HepG2 (cell line): Measurements from ENCODE around the gene TMEM198. TPM values are rescaled to one million over a fixed set of nuclear protein-coding genes. Genes with fewer than 3 reads are reported as not detected.
A peak's percentile ranks its signal among the peaks of the same experiment; 100 is the strongest.

ENCODE experiments used
- EED ChIP-seq: sonication (generic); formaldehyde crosslinking; IDR thresholded peaks from 2 replicates; pipeline ENCODE4 v1.5.0; 2020; ENCODE audit warnings: mild to moderate bottlenecking, missing genetic modification reagents
- EHMT2 ChIP-seq: fragments of 200-600 bp; sonication (generic); IDR thresholded peaks from 2 replicates; pipeline ENCODE4 v1.7.0; 2017; ENCODE audit warnings: antibody characterized with exemption, low read depth, low read length, borderline replicate concordance
- FOXA3 ChIP-seq: IDR thresholded peaks from 2 replicates; pipeline ENCODE4 v1.6.1; 2016; ENCODE audit warnings: missing genetic modification reagents, missing compliant biosample characterization
- IKZF4 ChIP-seq: sonication (generic); formaldehyde crosslinking; IDR thresholded peaks from 2 replicates; pipeline ENCODE4 v1.5.1; 2020; ENCODE audit warnings: borderline replicate concordance, mild to moderate bottlenecking, low read depth, missing genetic modification reagents; ENCODE audit errors: not compliant biosample characterization
- KDM4B ChIP-seq: sonication (generic); formaldehyde crosslinking; IDR thresholded peaks from 2 replicates; pipeline ENCODE4 v1.4.0; 2020; ENCODE audit warnings: missing genetic modification reagents
- LBX2 ChIP-seq: sonication (generic); formaldehyde crosslinking; IDR thresholded peaks from 2 replicates; pipeline ENCODE4 v1.5.0; 2020; ENCODE audit warnings: missing genetic modification reagents, mild to moderate bottlenecking, borderline replicate concordance
- MYNN ChIP-seq: sonication (generic); formaldehyde crosslinking; IDR thresholded peaks from 2 replicates; pipeline ENCODE4 v1.4.0; 2020; ENCODE audit warnings: mild to moderate bottlenecking, low read depth, missing genetic modification reagents
- TARDBP ChIP-seq: sonication (generic); formaldehyde crosslinking; IDR thresholded peaks from 2 replicates; pipeline ENCODE4 v1.8.0; 2022; ENCODE audit warnings: mild to moderate bottlenecking, missing genetic modification reagents
- TBL1XR1 ChIP-seq: fragments of 150-350 bp; IDR thresholded peaks from 2 replicates; pipeline ENCODE4 v1.6.1; 2014; ENCODE audit warnings: borderline replicate concordance, low read length; ENCODE audit not compliant: partially characterized antibody
- ZC3H13 ChIP-seq: sonication (generic); formaldehyde crosslinking; IDR thresholded peaks from 2 replicates; pipeline ENCODE4 v1.8.1; 2023; ENCODE audit warnings: mild to moderate bottlenecking, missing genetic modification reagents, moderate library complexity
- ZFP37 ChIP-seq: sonication (generic); formaldehyde crosslinking; IDR thresholded peaks from 2 replicates; pipeline ENCODE4 v1.4.0; 2020; ENCODE audit warnings: missing genetic modification reagents, borderline replicate concordance
- ZFP90 ChIP-seq: sonication (generic); formaldehyde crosslinking; IDR thresholded peaks from 2 replicates; pipeline ENCODE4 v1.8.0; 2022; ENCODE audit warnings: missing genetic modification reagents, mild to moderate bottlenecking, inconsistent platforms, borderline replicate concordance
- ZNF143 ChIP-seq: sonication (generic); formaldehyde crosslinking; IDR thresholded peaks from 2 replicates; pipeline ENCODE4 v1.4.0; 2020; ENCODE audit warnings: missing genetic modification reagents
- ZNF160 ChIP-seq: sonication (generic); formaldehyde crosslinking; IDR thresholded peaks from 2 replicates; pipeline ENCODE4 v1.8.0; 2022; ENCODE audit warnings: mild to moderate bottlenecking, inconsistent platforms, missing genetic modification reagents
- ZNF407 ChIP-seq: sonication (generic); formaldehyde crosslinking; IDR thresholded peaks from one replicate; pipeline ENCODE4 v1.5.1; 2020; ENCODE audit warnings: mild to moderate bottlenecking, missing genetic modification reagents; ENCODE audit errors: not compliant biosample characterization
- polyA plus RNA-seq, 8 experiments: library from polyadenylated mRNA; depleted of rRNA in 3 of 8; stranded (reverse) in 7 of 8; unstranded in 1 of 8; fragments of >200 nt; fragmentation: Illumina TruSeq in 4 of 8; extraction: Trizol in 4 of 8; gene quantifications; 2 replicates each; pipeline versions ENCODE4 v1.2.1 to v1.2.3, GENCODE V29; 2011 to 2016; ENCODE audit warnings: low read depth in 4 of 8, missing spikeins in 1 of 8, mixed read lengths in 1 of 8; ENCODE audit not compliant: insufficient read depth in 1 of 8
- total RNA-seq, 5 experiments: library from RNA; depleted of rRNA; stranded (reverse); fragments of >200 nt; fragmentation: Illumina TruSeq; extraction: Trizol; gene quantifications; 2 replicates each; pipeline ENCODE4 v1.2.3, GENCODE V29; 2016; ENCODE audit warnings: low read depth in 1 of 5
- TF ChIP-seq, protein P1 (sequence below): sonication (generic); formaldehyde crosslinking; conservative IDR thresholded peaks from 2 replicates; pipeline ENCODE4 v1.4.0; 2020; ENCODE audit warnings: missing genetic modification reagents

The TMEM198 gene
- total and polyA plus RNA-seq, 2 of the 13 experiments (the other 11 are each of a cell fraction or from before 2014, with no cell fraction given): 17.3 to 23.5 TPM

DNA sequence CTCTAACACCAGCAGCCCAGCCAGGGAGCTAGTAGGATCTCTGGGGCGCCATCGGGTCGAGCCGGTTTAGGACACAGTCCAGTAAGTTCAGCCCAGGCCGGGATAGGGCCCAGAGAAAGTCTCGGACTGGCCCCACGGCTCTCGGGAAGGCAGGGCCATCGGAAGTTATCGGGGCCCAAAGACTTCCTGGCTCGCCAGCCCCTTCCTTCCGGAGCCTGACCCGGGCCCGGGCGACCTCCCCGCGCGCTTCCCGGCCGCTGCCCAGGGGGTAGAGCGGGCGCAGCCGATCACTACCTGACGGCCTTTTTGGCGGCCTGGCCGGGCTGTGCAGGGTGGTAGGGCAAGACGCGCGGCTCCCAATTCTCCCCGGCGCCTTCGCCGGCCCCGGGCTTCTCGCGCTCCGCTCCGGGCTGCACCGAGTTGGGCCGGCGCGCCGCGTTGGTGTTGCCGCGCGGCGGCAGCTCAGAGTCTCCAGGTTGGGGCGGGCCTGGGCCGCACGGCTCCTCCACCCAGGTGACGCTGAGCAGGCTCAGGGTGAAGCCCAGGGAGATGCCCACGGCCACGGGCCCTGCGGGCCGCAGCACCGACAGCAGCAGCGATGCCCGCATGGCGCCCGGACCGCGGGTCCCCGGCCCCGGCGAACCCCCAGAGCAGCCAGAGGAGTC is 765 bp upstream of the TMEM198 start (continued):
- TF ChIP-seq, protein P1, sequence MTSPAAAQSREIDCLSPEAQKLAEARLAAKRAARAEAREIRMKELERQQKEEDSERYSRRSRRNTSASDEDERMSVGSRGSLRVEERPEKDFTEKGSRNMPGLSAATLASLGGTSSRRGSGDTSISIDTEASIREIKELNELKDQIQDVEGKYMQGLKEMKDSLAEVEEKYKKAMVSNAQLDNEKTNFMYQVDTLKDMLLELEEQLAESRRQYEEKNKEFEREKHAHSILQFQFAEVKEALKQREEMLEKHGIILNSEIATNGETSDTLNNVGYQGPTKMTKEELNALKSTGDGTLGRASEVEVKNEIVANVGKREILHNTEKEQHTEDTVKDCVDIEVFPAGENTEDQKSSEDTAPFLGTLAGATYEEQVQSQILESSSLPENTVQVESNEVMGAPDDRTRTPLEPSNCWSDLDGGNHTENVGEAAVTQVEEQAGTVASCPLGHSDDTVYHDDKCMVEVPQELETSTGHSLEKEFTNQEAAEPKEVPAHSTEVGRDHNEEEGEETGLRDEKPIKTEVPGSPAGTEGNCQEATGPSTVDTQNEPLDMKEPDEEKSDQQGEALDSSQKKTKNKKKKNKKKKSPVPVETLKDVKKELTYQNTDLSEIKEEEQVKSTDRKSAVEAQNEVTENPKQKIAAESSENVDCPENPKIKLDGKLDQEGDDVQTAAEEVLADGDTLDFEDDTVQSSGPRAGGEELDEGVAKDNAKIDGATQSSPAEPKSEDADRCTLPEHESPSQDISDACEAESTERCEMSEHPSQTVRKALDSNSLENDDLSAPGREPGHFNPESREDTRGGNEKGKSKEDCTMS (CRISPR knock-in tag): no peak
- TF ChIP-seq ZFP37 (CRISPR knock-in tag): no peak
- TF ChIP-seq TBL1XR1: no peak
- peak; percentile 53 for TF ChIP-seq ZNF407 (CRISPR knock-in tag)
- TF ChIP-seq FOXA3 (CRISPR knock-in tag): 0 out of 2 replicates have a peak, but pooled peaks have one; percentile 3
- 0 out of 2 replicates have a peak, but pooled peaks have one; percentile 36 for TF ChIP-seq EED (CRISPR knock-in tag)
- TF ChIP-seq ZNF160 (CRISPR knock-in tag): no peak
- TF ChIP-seq LBX2 (CRISPR knock-in tag): 0 out of 2 replicates have a peak, but pooled peaks have one; percentile 17
- no peak for TF ChIP-seq EHMT2
- TF ChIP-seq ZC3H13 (CRISPR knock-in tag): no peak
- peak; percentile 28; the same call in 1 of the 2 replicates for TF ChIP-seq KDM4B (CRISPR knock-in tag)
- TF ChIP-seq MYNN: no peak
- TF ChIP-seq ZNF143 (CRISPR knock-in tag): no peak
- no peak for TF ChIP-seq IKZF4 (CRISPR knock-in tag)
- TF ChIP-seq ZFP90 (CRISPR knock-in tag): no peak; the same call in 1 of the 2 replicates
- TF ChIP-seq TARDBP (CRISPR knock-in tag): no peak
